H9 (cell line): ENCODE data around the gene ORC2. TPM values are rescaled to one million over a fixed set of nuclear protein-coding genes. Genes with fewer than 3 reads are reported as not detected.

Experiments
- DNase-seq: peaks from one replicate; pipeline ENCODE4 v3.0.0-alpha.2; 2017
- H2AFZ ChIP-seq: one replicate; pipeline ENCODE4 v1.6.1; 2013; ENCODE audit warnings: mild to moderate bottlenecking, low read length, control low read depth, moderate library complexity
- H2AK5ac ChIP-seq: 2 replicates; pipeline ENCODE4 v1.6.1; 2013; ENCODE audit warnings: low read length, control low read depth, mixed read lengths; ENCODE audit not compliant: insufficient read length
- H2BK120ac ChIP-seq: one replicate; pipeline ENCODE4 v1.6.1; 2013; ENCODE audit warnings: low read depth, mild to moderate bottlenecking, low read length, control low read depth, inconsistent platforms; ENCODE audit not compliant: poor library complexity, severe bottlenecking
- H2BK12ac ChIP-seq: 2 replicates; pipeline ENCODE4 v1.6.1; 2013; ENCODE audit warnings: low read length, control low read depth, mixed read lengths, low read depth; ENCODE audit not compliant: insufficient read length
- H2BK15ac ChIP-seq: 2 replicates; pipeline ENCODE4 v1.6.1; 2013; ENCODE audit warnings: low read depth, low read length, control low read depth
- H2BK20ac ChIP-seq: one replicate; pipeline ENCODE4 v1.6.1; 2013; ENCODE audit warnings: low read depth, mild to moderate bottlenecking, low read length, control low read depth, inconsistent platforms; ENCODE audit not compliant: poor library complexity, severe bottlenecking
- H2BK5ac ChIP-seq: 2 replicates; pipeline ENCODE4 v1.6.1; 2013; ENCODE audit warnings: low read length, control low read depth, mixed read lengths; ENCODE audit not compliant: insufficient read length
- H3K14ac ChIP-seq: 2 replicates; pipeline ENCODE4 v1.6.1; 2013; ENCODE audit warnings: low read length, control low read depth; ENCODE audit not compliant: insufficient read depth
- H3K18ac ChIP-seq: 2 replicates; pipeline ENCODE4 v1.6.1; 2013; ENCODE audit warnings: low read depth, mild to moderate bottlenecking, mixed read lengths, low read length, control low read depth; ENCODE audit not compliant: insufficient read length
- H3K23ac ChIP-seq: 2 replicates; pipeline ENCODE4 v1.6.1; 2013; ENCODE audit warnings: low read length, control low read depth, mixed read lengths, low read depth; ENCODE audit not compliant: insufficient read length
- H3K23me2 ChIP-seq: 2 replicates; pipeline ENCODE4 v1.6.1; 2013; ENCODE audit warnings: low read depth, mild to moderate bottlenecking, mixed read lengths, low read length, control low read depth; ENCODE audit not compliant: insufficient read length, poor library complexity, severe bottlenecking
- H3K27ac ChIP-seq: 2 replicates; pipeline ENCODE4 v1.5.1; 2013; ENCODE audit warnings: low read length, control low read depth, mixed read lengths, low read depth; ENCODE audit not compliant: insufficient read length
- H3K27me3 ChIP-seq: 2 replicates; pipeline ENCODE4 v1.6.1; 2013; ENCODE audit warnings: low read length, control low read depth, inconsistent platforms; ENCODE audit not compliant: insufficient read depth
- H3K4ac ChIP-seq: 2 replicates; pipeline ENCODE4 v1.6.1; 2013; ENCODE audit warnings: low read depth, mild to moderate bottlenecking, control low read depth, inconsistent platforms, low read length, moderate library complexity
- H3K4me1 ChIP-seq: 2 replicates; pipeline ENCODE4 v1.6.1; 2013; ENCODE audit warnings: low read length, control low read depth, inconsistent platforms; ENCODE audit not compliant: insufficient read depth
- H3K4me2 ChIP-seq: 2 replicates; pipeline ENCODE4 v1.6.1; 2013; ENCODE audit warnings: low read length, control low read depth, mixed read lengths; ENCODE audit not compliant: insufficient read length, insufficient read depth
- H3K56ac ChIP-seq: 2 replicates; pipeline ENCODE4 v1.6.1; 2013; ENCODE audit warnings: low read depth, mild to moderate bottlenecking, mixed read lengths, low read length, control low read depth; ENCODE audit not compliant: insufficient read length
- H3K79me1 ChIP-seq: 2 replicates; pipeline ENCODE4 v1.6.1; 2013; ENCODE audit warnings: low read depth, mild to moderate bottlenecking, moderate library complexity, low read length, control low read depth, inconsistent platforms; ENCODE audit not compliant: insufficient read depth, poor library complexity, severe bottlenecking
- H3K79me2 ChIP-seq: 2 replicates; pipeline ENCODE4 v1.6.1; 2013; ENCODE audit warnings: low read length, control low read depth, inconsistent platforms; ENCODE audit not compliant: insufficient read depth
- H3K9ac ChIP-seq: 2 replicates; pipeline ENCODE4 v1.6.1; 2013; ENCODE audit warnings: low read length, control low read depth, mixed read lengths; ENCODE audit not compliant: insufficient read length; ENCODE audit errors: extremely low read depth
- H3K9me3 ChIP-seq: one replicate; pipeline ENCODE4 v1.6.1; 2013; ENCODE audit warnings: low read depth, low read length, inconsistent platforms; ENCODE audit not compliant: control insufficient read depth
- H3T11ph ChIP-seq: one replicate; pipeline ENCODE4 v1.6.1; 2013; ENCODE audit warnings: mild to moderate bottlenecking, low read length, control low read depth, inconsistent platforms
- H4K20me1 ChIP-seq: one replicate; pipeline ENCODE4 v1.6.1; 2013; ENCODE audit not compliant: control insufficient read depth, insufficient read length, insufficient read depth
- H4K5ac ChIP-seq: 2 replicates; pipeline ENCODE4 v1.6.1; 2013; ENCODE audit warnings: low read depth, mild to moderate bottlenecking, mixed read lengths, low read length, control low read depth; ENCODE audit not compliant: insufficient read length
- H4K8ac ChIP-seq: replicated peaks from 2 replicates; pipeline ENCODE4 v1.6.1; 2013; ENCODE audit warnings: low read length, control low read depth, mixed read lengths, low read depth; ENCODE audit not compliant: insufficient read length
- H4K91ac ChIP-seq: 2 replicates; pipeline ENCODE4 v1.6.1; 2013; ENCODE audit warnings: low read depth, mild to moderate bottlenecking, moderate library complexity, mixed read lengths, low read length, control low read depth; ENCODE audit not compliant: insufficient read length
- H3K27ac Mint-ChIP-seq, 3 experiments: 2 replicates in 2 of 3; 3 replicates in 1 of 3; pipeline ENCODE4 v1.8.0; 2020 to 2021; ENCODE audit warnings: mixed read lengths in 3 of 3, mild to moderate bottlenecking in 1 of 3, moderate library complexity in 1 of 3
- H3K27me3 Mint-ChIP-seq: 2 replicates; pipeline ENCODE4 v1.8.0; 2021; ENCODE audit warnings: low read depth, mild to moderate bottlenecking, moderate library complexity, mixed read lengths
- H3K36me3 Mint-ChIP-seq, 3 experiments: 2 replicates in 2 of 3; 3 replicates in 1 of 3; pipeline ENCODE4 v1.8.0; 2020 to 2021; ENCODE audit warnings: low read depth in 3 of 3, mixed read lengths in 3 of 3; ENCODE audit not compliant: insufficient read depth in 1 of 3
- H3K4me1 Mint-ChIP-seq, 2 experiments: 2 replicates each; pipeline ENCODE4 v1.8.0; 2020; ENCODE audit warnings: mixed read lengths in 2 of 2
- H3K4me3 Mint-ChIP-seq, 2 experiments: 2 replicates in 1 of 2; 3 replicates in 1 of 2; pipeline ENCODE4 v1.8.0; 2020 to 2021; ENCODE audit warnings: mild to moderate bottlenecking in 2 of 2, mixed read lengths in 2 of 2, moderate library complexity in 1 of 2
- H3K9me3 Mint-ChIP-seq, 2 experiments: 2 replicates in 1 of 2; 3 replicates in 1 of 2; pipeline ENCODE4 v1.8.0; 2020; ENCODE audit warnings: mild to moderate bottlenecking in 2 of 2, mixed read lengths in 2 of 2, moderate library complexity in 1 of 2
- WGBS: extraction: QIAGEN DNeasy Blood & Tissue Kit; methylation state at CpG from one replicate; pipeline ENCODE4 v1.1.7; 2013; ENCODE audit warnings: missing lambda C conversion rate, low lambda C conversion rate, mixed read lengths; ENCODE audit not compliant: insufficient read length; ENCODE audit errors: extremely low coverage; 5-methylcytosine and 5-hydroxymethylcytosine counted together
- total RNA-seq: library from RNA; stranded (reverse); gene quantifications from 2 replicates; pipeline ENCODE4 v1.2.1, GENCODE V29; 2021
- TF ChIP-seq, protein P1 (sequence below): fragments of 200-600 bp; sonication (generic); conservative IDR thresholded peaks from 3 replicates; pipeline ENCODE4 v1.8.0; 2021; ENCODE audit warnings: antibody characterized with exemption, mild to moderate bottlenecking

The ORC2 gene
- total RNA-seq, 1 experiment from 2014 or later = 65.2 TPM

DNA sequence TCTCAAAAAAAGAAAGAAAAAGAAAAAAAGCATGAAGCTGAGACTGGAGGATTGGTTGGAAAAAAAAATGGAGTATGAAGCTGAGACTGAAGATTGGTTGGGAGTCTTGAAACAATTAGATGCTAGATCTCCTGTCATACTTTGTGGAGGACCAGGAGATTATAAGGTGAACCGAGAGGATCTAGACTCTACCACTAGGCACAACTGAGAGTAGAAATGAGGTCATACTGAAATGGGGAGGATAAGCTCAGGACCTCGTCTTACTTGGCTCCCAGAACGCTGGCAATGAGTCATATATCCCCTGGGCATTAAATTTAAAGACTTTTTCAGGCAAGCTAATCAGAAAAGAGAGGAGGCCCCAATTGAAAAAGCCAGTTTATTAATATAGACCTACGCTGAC lies 3.3 kb upstream of the ORC2 start:
- no peaks in the 10 kb centered on the region for H3K9me3 Mint-ChIP-seq
- H3K36me3 Mint-ChIP-seq = peaks cover 0 to 7% (median 2%) of the 10 kb centered on the region in 3 experiments; a peak in 3 of 7 replicates
- no peak overlapping the region for H3T11ph ChIP-seq
- H3K79me1 ChIP-seq = no peaks in the 10 kb centered on the region
- peaks cover 2% of the 10 kb centered on the region; the same call in 1 of the 2 replicates for H3K79me2 ChIP-seq
- H2BK20ac ChIP-seq = no peak overlapping the region
- no peak overlapping the region for H3K56ac ChIP-seq
- no peak overlapping the region for H2BK15ac ChIP-seq
- no CpG with 5 or more reads among the region's 4 CpGs for WGBS
- no peak overlapping the region for H3K9ac ChIP-seq
- no peak overlapping the region for H2BK5ac ChIP-seq
- H2AK5ac ChIP-seq = no peak overlapping the region
- TF ChIP-seq, protein P1, sequence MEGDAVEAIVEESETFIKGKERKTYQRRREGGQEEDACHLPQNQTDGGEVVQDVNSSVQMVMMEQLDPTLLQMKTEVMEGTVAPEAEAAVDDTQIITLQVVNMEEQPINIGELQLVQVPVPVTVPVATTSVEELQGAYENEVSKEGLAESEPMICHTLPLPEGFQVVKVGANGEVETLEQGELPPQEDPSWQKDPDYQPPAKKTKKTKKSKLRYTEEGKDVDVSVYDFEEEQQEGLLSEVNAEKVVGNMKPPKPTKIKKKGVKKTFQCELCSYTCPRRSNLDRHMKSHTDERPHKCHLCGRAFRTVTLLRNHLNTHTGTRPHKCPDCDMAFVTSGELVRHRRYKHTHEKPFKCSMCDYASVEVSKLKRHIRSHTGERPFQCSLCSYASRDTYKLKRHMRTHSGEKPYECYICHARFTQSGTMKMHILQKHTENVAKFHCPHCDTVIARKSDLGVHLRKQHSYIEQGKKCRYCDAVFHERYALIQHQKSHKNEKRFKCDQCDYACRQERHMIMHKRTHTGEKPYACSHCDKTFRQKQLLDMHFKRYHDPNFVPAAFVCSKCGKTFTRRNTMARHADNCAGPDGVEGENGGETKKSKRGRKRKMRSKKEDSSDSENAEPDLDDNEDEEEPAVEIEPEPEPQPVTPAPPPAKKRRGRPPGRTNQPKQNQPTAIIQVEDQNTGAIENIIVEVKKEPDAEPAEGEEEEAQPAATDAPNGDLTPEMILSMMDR = no peak
- H3K4me1 ChIP-seq = peaks cover 2% of the 10 kb centered on the region; the same call in 1 of the 2 replicates
- peaks cover 26 to 30% of the 10 kb centered on the region in 2 experiments for H3K4me1 Mint-ChIP-seq
- H3K4me3 Mint-ChIP-seq = no peak overlapping the region; a peak in 1 of 5 replicates
- DNase-seq = no peak
- no peaks in the 10 kb centered on the region for H3K27me3 Mint-ChIP-seq
- no peak overlapping the region for H3K18ac ChIP-seq
- no peaks in the 10 kb centered on the region for H3K9me3 ChIP-seq
- no peak overlapping the region for H3K23ac ChIP-seq
- H3K27ac Mint-ChIP-seq = peak overlapping the region in 2 of 3 experiments; percentile 2 to 9; a peak in 2 of 7 replicates
- H2BK120ac ChIP-seq = no peak overlapping the region
- H3K27ac ChIP-seq = no peak overlapping the region
- H3K27me3 ChIP-seq = no peaks in the 10 kb centered on the region
- H2AFZ ChIP-seq = no peak overlapping the region
- H4K20me1 ChIP-seq = no peaks in the 10 kb centered on the region
- H3K14ac ChIP-seq = no peak overlapping the region
- H2BK12ac ChIP-seq = no peak overlapping the region
- H4K8ac ChIP-seq = no peak overlapping the region
- no peak overlapping the region for H4K91ac ChIP-seq
- no peak overlapping the region for H3K4me2 ChIP-seq
- peaks cover 4% of the 10 kb centered on the region for H3K23me2 ChIP-seq
- H4K5ac ChIP-seq = no peak overlapping the region
- no peak overlapping the region for H3K4ac ChIP-seq
